BLaER1 (cell line): ENCODE data around the gene PER3.
"Not testable (repeated sequence)": the region's sequence is repeated elsewhere in the genome, so short reads cannot be mapped to it uniquely, and the experiment has no call there.

ENCODE experiments used
- H3K27ac ChIP-seq: shearing (Covaris generic); formaldehyde crosslinking; 2 replicates; pipeline ENCODE4 v1.8.1; 2022
- H3K27me3 ChIP-seq: shearing (Covaris generic); formaldehyde crosslinking; 2 replicates; pipeline ENCODE4 v1.8.1; 2022
- H3K36me3 ChIP-seq: shearing (Covaris generic); formaldehyde crosslinking; 2 replicates; pipeline ENCODE4 v1.8.1; 2022
- H3K4me1 ChIP-seq: shearing (Covaris generic); formaldehyde crosslinking; 2 replicates; pipeline ENCODE4 v1.8.1; 2022
- H3K4me2 ChIP-seq: shearing (Covaris generic); formaldehyde crosslinking; 2 replicates; pipeline ENCODE4 v1.8.1; 2022
- H3K4me3 ChIP-seq: shearing (Covaris generic); formaldehyde crosslinking; 2 replicates; pipeline ENCODE4 v1.8.1; 2022
- H3K9ac ChIP-seq: shearing (Covaris generic); formaldehyde crosslinking; 2 replicates; pipeline ENCODE4 v1.8.1; 2022
- H3K9me3 ChIP-seq: shearing (Covaris generic); formaldehyde crosslinking; 2 replicates; pipeline ENCODE4 v1.8.1; 2022
- H4K20me1 ChIP-seq: shearing (Covaris generic); formaldehyde crosslinking; 2 replicates; pipeline ENCODE4 v1.8.1; 2022
- Cebpa-rat ChIP-seq: shearing (Covaris generic); IDR thresholded peaks from 2 replicates; pipeline ENCODE4 v1.8.1; 2022

Gene PER3

GRCh38 chr1:7777591-7777990 lies 6.5 kb upstream of the PER3 start:
- Histone ChIP-seq H3K4me3 (no peak overlapping the region), H3K36me3 (peaks cover 74% of the 10 kb centered on the region), H3K4me1 (peaks cover 40% of the 10 kb centered on the region), H3K27ac (no peak overlapping the region; the same call in 1 of the 2 replicates), H3K4me2 (no peak overlapping the region), H4K20me1 (peaks cover 37% of the 10 kb centered on the region), H3K27me3 (no peaks in the 10 kb centered on the region), H3K9me3 (no peaks in the 10 kb centered on the region), H3K9ac (peak overlapping the region; percentile 13; the same call in 1 of the 2 replicates)
- TF ChIP-seq Cebpa-rat, result no peak

DNA sequence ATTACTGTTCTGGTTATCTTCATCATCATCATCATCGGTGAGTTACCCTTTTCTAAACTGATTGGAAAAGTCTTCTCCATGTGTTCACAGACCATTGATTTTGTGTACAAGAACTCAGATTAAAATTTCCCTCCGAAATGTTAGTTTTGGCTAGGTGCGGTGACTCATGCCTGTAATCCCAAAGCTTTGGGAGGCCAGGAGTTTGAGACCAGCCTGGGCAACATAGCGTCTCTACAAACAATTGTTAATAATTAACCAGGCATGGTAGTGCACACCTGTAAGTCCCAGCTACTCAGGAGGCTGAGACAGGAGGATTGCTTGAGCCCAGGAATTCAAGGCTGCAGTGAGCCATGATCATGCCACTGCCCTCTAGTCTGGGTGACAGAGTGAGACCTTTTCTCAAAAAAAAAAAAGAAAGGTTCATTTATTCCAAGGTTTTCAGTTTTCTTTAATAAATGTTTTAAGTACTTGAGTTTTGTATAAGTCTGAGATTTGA lies 5.9 kb upstream of the PER3 start:
- H3K4me1 ChIP-seq, result peaks cover 41% of the 10 kb centered on the region
- no peak overlapping the region for H3K27ac ChIP-seq
- no peaks in the 10 kb centered on the region for H3K27me3 ChIP-seq
- peaks cover 31% of the 10 kb centered on the region for H4K20me1 ChIP-seq
- H3K9ac ChIP-seq, result no peak overlapping the region
- no peaks in the 10 kb centered on the region for H3K9me3 ChIP-seq
- no peak for TF ChIP-seq Cebpa-rat
- no peak overlapping the region for H3K4me3 ChIP-seq
- H3K4me2 ChIP-seq, result no peak overlapping the region
- H3K36me3 ChIP-seq, result peaks cover 69% of the 10 kb centered on the region

GRCh38 chr1:7780976-7781375 lies 3.1 kb upstream of the PER3 start:
- Histone ChIP-seq H3K4me1 (peaks cover 46% of the 10 kb centered on the region), H3K9ac (0 out of 2 replicates have a peak overlapping the region, but pooled peaks have one; percentile 12), H3K27me3 (no peaks in the 10 kb centered on the region), H3K4me3 (no peak overlapping the region), H3K36me3 (peaks cover 48% of the 10 kb centered on the region), H3K9me3 (no peaks in the 10 kb centered on the region; the same call in 1 of the 2 replicates), H3K27ac (no peak overlapping the region), H4K20me1 (peaks cover 22% of the 10 kb centered on the region; the same call in 1 of the 2 replicates), H3K4me2 (peak overlapping the region; percentile 88)
- no peak for TF ChIP-seq Cebpa-rat

- H3K27ac ChIP-seq, result no peak overlapping the region
- peak overlapping the region; percentile 88 for H3K4me2 ChIP-seq
- H3K4me3 ChIP-seq, result no peak overlapping the region
- H3K36me3 ChIP-seq, result peaks cover 43% of the 10 kb centered on the region
- no peaks in the 10 kb centered on the region for H3K27me3 ChIP-seq
- H4K20me1 ChIP-seq, result peaks cover 17% of the 10 kb centered on the region; the same call in 1 of the 2 replicates
- H3K4me1 ChIP-seq, result peaks cover 46% of the 10 kb centered on the region
- no peaks in the 10 kb centered on the region; the same call in 1 of the 2 replicates for H3K9me3 ChIP-seq
- H3K9ac ChIP-seq, result no peak overlapping the region
- no peak for TF ChIP-seq Cebpa-rat
Measured at GRCh38 chr1:7781501-7781900, 2.6 kb upstream of the PER3 start.

GRCh38 chr1:7781923-7782495 lies 2.1 kb upstream of the PER3 start:
- Histone ChIP-seq H3K36me3 (peaks cover 38% of the 10 kb centered on the region), H3K9me3 (no peaks in the 10 kb centered on the region; the same call in 1 of the 2 replicates), H3K4me2 (peak overlapping the region; percentile 88), H4K20me1 (peaks cover 12% of the 10 kb centered on the region; the same call in 1 of the 2 replicates), H3K4me1 (peaks cover 46% of the 10 kb centered on the region), H3K4me3 (no peak overlapping the region), H3K9ac (no peak overlapping the region), H3K27me3 (no peaks in the 10 kb centered on the region), H3K27ac (no peak overlapping the region)
- no peak for TF ChIP-seq Cebpa-rat

DNA sequence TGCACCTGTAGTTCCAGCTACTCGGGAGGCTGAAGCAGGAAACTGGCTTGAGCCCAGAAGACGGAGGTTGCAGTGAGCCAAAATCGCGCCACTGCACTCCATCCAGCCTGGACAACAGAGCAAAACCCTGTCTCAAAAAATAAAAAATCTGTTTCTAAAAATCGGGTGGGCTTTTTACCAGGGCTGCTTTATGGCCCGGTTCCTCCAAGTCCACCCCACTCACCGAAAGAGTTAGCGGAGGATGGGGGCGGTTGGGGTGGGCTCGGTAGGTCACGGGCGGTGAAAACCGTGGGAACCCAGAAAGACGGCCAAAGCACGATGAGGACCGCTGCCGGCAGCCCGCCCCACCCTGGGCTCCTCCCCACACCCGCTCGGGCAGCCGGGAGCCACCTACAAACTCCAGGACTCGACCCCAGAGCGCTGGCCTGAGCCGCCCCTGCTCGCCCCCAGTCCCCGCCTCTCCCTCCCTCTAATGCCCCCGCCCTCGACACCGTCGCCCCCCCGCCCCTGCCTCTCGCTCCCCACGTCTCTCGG lies 846 bp upstream of the PER3 start:
- H3K27ac ChIP-seq, result peak overlapping the region; percentile 38; the same call in 1 of the 2 replicates

GRCh38 chr1:7784492-7785071 lies 491 bp downstream of the PER3 start:
- Histone ChIP-seq H3K4me3 (peak overlapping the region; percentile 71), H4K20me1 (0 out of 2 replicates have a peak, but pooled peaks cover 6% of the 10 kb centered on the region), H3K27ac (no peak overlapping the region), H3K9me3 (peaks cover 10% of the 10 kb centered on the region), H3K4me1 (peaks cover 35% of the 10 kb centered on the region), H3K9ac (no peak overlapping the region), H3K4me2 (peak overlapping the region; percentile 59), H3K36me3 (peaks cover 21% of the 10 kb centered on the region), H3K27me3 (no peaks in the 10 kb centered on the region)
- TF ChIP-seq Cebpa-rat, result no peak

More for the DNA sequence above, 846 bp upstream of the PER3 start:
- no peaks in the 10 kb centered on the region; the same call in 1 of the 2 replicates for H3K9me3 ChIP-seq
- TF ChIP-seq Cebpa-rat, result no peak
- H3K4me3 ChIP-seq, result peak overlapping the region; percentile 70
- 0 out of 2 replicates have a peak, but pooled peaks cover 6% of the 10 kb centered on the region for H4K20me1 ChIP-seq
- H3K4me1 ChIP-seq, result peaks cover 35% of the 10 kb centered on the region
- no peaks in the 10 kb centered on the region for H3K27me3 ChIP-seq
- peak overlapping the region; percentile 88 for H3K4me2 ChIP-seq
- peak overlapping the region; percentile 65 for H3K9ac ChIP-seq
- H3K36me3 ChIP-seq, result peaks cover 26% of the 10 kb centered on the region

- peaks cover 35% of the 10 kb centered on the region for H3K4me1 ChIP-seq
- no peak overlapping the region for H3K4me2 ChIP-seq
- H3K27me3 ChIP-seq, result no peaks in the 10 kb centered on the region
- peaks cover 15% of the 10 kb centered on the region for H3K9me3 ChIP-seq
- H3K4me3 ChIP-seq, result no peak overlapping the region
- H3K9ac ChIP-seq, result no peak overlapping the region
- H4K20me1 ChIP-seq, result 0 out of 2 replicates have a peak, but pooled peaks cover 6% of the 10 kb centered on the region
- no peak for TF ChIP-seq Cebpa-rat
- peaks cover 21% of the 10 kb centered on the region for H3K36me3 ChIP-seq
- no peak overlapping the region for H3K27ac ChIP-seq
Measured at GRCh38 chr1:7785108-7785507, 1.0 kb downstream of the PER3 start.

- H3K9me3 ChIP-seq, result peaks cover 32% of the 10 kb centered on the region
- H3K9ac ChIP-seq, result no peak overlapping the region
- no peaks in the 10 kb centered on the region for H3K27me3 ChIP-seq
- H3K4me1 ChIP-seq, result peaks cover 19% of the 10 kb centered on the region
- H3K27ac ChIP-seq, result no peak overlapping the region
- H4K20me1 ChIP-seq, result no peaks in the 10 kb centered on the region
- no peak overlapping the region for H3K4me3 ChIP-seq
- peaks cover 27% of the 10 kb centered on the region for H3K36me3 ChIP-seq
- no peak for TF ChIP-seq Cebpa-rat
- no peak overlapping the region for H3K4me2 ChIP-seq
Measured at GRCh38 chr1:7786795-7787194, 2.7 kb downstream of the PER3 start.

GRCh38 chr1:7789828-7790227 lies 5.7 kb downstream of the PER3 start:
- TF ChIP-seq Cebpa-rat, result no peak
- Histone ChIP-seq H3K9me3 (peaks cover 46% of the 10 kb centered on the region), H3K27ac (no peak overlapping the region), H3K4me1 (no peaks in the 10 kb centered on the region), H3K36me3 (peaks cover 31% of the 10 kb centered on the region), H3K27me3 (no peaks in the 10 kb centered on the region), H3K4me3 (no peak overlapping the region), H3K9ac (no peak overlapping the region), H3K4me2 (no peak overlapping the region), H4K20me1 (no peaks in the 10 kb centered on the region)

DNA sequence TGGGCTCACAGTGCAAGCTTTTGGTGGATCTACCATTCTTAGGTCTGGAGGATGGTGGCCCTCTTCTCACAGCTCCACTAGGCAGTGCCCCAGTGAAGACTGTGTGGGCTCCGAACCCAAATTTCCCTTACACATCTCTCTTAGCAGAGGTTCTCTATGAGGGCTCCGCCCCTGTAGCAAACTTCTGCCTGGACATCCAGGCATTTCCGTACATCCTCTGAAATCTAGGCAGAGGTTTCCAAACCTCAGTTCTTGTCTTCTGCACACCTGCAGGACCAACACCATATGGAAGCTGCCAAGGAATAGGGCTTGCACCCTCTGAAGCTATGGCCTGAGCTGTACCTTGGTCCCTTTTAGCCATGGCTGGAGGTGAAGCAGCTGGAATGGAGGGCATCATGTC lies 6.9 kb downstream of the PER3 start:
- not testable (repeated sequence) for H3K27ac ChIP-seq, H3K9ac ChIP-seq

More for the DNA sequence above, 6.9 kb downstream of the PER3 start:
- H3K27me3 ChIP-seq, H4K20me1 ChIP-seq, H3K4me2 ChIP-seq, H3K4me1 ChIP-seq: not testable (repeated sequence)
- Histone ChIP-seq H3K4me3 (peak overlapping the region; percentile 16; the same call in 1 of the 2 replicates), H3K9me3 (peaks cover 46% of the 10 kb centered on the region), H3K36me3 (peaks cover 31% of the 10 kb centered on the region)
